Activated CD4-positive, CD25-positive, alpha-beta regulatory T cell (primary cell): ENCODE measurements around the gene DDX6.
"Not testable (repeated sequence)": the region's sequence is repeated elsewhere in the genome, so short reads cannot be mapped to it uniquely, and the experiment has no call there.

Experiments
- DNase-seq, 4 experiments: peaks; one replicate each; lab custom pipeline; 2025; lab: John Stamatoyannopoulos, UW

The DDX6 gene

DNA sequence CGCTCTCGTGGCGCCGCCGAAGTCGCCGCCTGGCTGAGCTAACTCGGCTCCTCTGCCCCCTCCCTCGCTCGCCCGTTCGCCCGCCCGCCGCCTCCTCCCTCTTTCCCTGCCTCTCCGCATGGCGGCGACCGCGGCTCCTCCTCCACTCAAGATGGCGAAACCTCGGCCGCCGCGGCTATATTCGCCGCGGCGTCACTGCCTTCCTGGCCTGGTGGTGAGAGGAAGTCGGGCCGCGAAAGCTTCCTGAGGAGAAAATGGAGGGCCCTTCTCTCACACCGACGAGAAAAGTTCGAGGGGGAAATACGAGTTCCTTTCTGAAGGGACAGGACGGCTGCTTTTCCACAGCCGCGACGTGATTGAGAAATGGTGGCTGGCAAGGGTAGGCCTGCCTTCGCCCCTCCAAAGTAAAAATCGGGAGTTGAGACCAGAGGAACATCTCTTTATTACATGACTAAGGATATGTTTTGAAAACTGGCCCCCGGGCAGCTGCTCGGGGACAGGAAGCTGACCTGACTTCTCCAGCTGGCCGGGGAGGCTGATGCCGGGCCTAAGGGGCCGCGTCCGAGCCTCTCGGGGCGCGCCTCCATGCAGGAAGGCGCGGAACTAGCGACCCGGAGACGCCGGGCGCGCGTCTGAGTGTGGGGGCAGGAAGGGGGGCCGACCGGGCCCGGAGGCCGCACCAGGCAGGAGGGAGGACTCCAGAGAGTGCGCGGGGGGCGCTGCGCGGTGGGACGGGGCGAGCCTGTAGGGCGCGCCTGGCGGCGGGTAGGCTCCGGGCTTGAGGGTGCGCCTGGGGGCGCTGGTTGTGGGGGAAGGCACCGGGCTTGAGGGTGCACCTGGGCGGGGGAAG is at the start of gene DDX6:
Gene DDX6 (minus strand): TSS at position 54 of the 850 bp plus-strand sequence. CDS start 4,913 bp downstream, outside the sequence.
- DNase-seq, result peak; percentile 82 to 90 (median 84)

DNA sequence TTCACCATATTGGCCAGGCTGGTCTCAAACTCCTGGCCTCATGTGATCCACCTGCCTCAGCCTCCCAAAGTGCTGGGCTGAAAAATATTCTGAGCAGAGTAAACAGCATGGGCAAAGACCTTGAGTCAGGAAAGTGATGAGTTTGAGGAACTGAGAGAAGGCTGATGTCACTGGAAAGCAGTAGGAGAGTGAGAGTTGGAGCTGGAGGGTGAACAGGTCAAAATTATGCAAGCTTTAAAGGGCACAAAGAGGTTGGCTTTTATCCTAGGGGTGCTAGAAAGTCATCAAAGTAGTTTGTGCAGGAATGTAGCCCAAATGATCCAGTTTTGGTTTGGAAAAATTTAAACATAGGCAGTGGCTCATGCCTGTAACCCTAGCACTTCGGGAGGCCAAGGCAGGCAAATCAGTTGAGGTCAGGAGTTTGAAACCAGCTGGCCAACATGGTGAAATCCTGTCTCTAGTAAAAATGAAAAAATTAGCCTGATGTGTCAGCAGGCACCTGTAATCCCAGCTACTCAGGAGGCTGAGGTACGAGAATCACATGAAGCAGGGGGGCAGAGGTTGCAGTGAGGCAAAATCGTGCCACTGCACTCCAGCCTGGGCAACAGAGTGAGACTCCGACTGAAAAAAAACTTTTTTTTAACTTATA is 48.1 kb upstream of the DDX6 start:
- no peak for DNase-seq

DNA sequence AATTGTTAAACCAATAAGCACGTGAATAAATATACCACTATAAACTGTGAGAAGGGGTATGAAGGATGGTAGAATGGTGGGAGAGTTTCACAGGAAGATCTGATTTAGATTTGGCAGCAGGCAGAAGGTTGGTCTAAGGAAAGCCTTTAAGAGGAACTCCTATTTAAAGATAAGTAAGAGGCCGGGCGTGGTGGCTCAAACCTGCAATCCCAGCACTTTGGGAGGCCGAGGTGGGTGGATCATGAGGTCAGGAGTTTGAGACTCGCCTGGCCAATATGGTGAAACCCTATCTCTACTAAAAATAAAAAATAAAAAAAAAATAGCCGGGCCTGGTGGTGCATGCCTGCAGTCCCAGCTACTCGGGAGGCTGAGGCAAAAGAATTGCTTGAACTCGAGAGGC is 46.9 kb upstream of the DDX6 start:
- no peak for DNase-seq

- DNase-seq, result no peak
These were observed 43.6 kb upstream of the DDX6 start for GRCh38 chr11:118834427-118835028.

DNA sequence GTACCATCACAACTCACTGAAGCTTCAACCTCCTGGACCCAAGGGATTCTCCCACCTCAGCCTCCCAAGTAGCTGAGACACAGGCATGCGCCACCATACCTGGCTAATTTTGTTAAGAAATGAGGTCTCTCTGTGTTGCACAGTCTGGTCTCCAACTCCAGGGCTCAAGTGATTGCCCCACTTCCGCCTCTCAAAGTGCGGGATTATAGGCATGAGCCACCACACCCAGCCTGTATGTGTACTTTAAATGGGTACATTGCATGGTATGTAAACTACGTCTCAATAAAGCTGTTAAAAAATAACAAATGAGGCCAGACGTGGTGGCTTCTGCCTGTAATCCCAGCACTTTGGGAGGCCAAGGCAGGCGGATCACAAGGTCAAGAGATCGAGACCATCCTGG is 36.2 kb upstream of the DDX6 start:
- no peak for DNase-seq

- DNase-seq, result not testable (repeated sequence)
These were observed 32.1 kb upstream of the DDX6 start for GRCh38 chr11:118822936-118823510.

- no peak for DNase-seq
These were observed 29.7 kb upstream of the DDX6 start for GRCh38 chr11:118820412-118821357.

DNA sequence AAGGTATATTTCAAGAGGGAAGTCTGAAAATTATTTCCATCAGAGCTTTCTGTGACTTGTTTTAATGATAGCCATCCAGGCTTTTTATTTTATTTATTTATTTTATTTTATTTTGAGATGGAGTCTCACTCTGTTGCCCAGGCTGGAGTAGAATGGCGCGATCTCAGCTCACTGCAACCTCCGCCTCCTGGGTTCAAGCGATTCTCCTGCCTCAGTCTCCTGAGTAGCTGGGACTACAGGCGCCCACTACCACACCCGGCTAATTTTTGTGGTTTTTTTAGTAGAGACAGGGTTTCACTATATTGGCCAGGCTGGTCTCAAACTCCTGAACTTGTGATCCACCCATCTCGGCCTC is 29.0 kb upstream of the DDX6 start:
- not testable (repeated sequence) for DNase-seq

DNA sequence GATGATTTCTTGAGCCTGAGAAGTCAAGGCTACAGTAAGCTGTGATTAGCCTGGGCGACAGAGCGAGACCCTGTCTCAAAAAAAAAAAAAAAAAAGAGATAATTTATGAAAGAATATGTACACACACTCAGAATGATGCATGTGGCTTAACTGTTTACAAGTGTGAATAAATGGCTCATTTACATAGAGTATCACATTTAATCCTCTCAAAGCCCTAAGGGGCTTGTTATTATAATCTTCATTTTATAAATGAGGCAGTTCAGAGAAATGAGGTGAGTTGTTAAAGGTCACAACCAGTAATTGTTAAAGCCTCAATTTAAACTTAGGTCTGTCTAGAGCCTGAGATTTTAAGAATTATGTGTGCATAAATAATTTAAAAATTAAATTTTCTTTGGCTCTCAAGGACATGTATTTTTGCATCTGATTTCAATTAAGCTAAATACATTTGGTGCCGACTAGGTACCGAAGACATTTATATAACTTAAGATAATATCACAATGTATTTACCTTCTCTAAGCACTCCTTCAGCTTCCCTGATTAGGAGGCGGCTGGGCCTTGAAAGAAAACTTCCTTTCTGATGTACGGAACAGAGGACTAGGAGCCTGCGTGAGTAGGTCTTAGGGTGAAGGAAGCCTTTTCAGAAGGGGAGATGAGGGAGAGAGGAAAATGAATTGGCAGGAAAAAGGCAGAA is 28.5 kb upstream of the DDX6 start:
- DNase-seq, result no peak

- no peak for DNase-seq
These were observed 27.2 kb upstream of the DDX6 start for GRCh38 chr11:118818130-118818529.

DNA sequence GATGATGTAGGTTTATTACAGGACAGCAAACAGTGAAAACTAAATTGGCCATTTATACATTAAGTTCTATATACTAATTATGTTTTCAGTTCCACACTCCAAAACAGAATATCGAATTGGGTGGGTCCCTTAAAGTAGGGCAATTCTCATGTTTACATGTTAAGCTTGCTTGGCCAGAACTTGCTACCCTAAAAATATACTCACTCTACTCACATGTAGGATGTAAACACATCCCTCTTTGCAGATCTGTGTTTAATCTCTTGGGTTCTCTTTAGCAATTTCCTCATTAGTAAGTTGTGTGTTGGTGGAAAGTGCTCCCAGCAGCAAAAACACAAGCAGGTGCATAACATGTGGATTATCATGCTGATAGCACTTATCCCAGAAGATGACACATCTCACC is 22.6 kb upstream of the DDX6 start:
- no peak for DNase-seq

GRCh38 chr11:118812485-118812884 is 21.5 kb upstream of the DDX6 start:
- no peak for DNase-seq

DNA sequence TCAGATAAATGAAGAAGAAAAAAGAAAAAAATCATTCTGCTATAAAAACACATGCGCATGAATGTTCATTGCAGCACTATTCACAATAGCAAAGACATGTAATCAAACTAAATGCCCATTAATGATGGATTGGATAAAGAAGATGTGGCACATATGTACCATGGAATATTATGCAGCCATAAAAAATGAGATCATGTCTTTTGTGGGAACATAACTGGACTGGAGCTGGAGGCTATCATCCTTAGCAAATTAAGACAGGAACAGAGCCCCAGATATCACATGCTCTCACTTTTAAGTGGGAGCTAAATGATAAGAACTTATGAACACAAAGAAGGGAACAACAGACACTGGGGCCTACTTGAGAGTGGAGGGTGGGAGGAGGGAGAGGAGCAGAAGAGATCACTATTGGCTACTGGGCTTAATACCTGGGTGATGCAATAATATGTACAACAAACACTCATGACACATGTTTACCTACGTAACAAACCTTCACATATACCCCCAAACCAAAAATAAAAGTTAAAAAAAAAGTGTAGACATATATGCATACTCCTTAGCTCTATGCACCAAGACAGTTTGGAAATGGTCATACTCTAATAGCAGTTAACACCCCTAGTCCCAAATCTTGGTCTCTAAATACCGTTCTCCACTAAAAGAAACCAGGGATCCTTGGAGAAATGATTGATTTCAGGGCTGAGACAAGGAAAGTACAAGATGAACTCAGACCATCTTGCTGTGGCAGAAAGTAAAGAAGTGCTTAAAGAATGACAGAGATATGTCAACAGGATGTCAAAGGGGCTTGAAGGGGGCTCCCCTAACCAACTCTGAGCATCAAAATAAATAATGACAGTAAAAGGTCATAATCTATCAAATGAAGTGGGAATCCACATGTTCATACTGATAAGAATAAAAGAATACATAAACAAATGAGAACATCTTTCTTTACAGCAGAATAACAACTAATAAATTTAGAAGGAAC is 17.1 kb upstream of the DDX6 start:
- DNase-seq, result no peak

DNA sequence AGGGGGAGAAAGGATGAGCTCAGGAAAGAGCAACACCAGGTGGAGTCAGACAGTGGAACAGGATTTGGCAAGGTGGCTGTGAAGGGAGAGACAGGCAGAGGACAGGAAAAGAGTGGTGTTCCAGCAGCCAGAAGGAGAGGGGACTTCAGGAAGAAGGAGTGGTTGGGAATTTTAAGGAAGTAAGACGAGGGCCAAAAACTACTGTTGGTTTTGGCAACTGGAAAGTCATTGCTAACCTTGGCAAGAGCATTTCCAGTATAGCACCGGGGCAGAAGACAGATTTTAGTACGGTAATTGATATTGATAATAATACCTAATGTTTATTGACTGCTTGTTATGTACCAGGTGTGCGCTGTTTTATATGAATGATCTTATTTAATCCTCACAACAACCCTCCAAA is 15.4 kb upstream of the DDX6 start:
- no peak for DNase-seq

DNA sequence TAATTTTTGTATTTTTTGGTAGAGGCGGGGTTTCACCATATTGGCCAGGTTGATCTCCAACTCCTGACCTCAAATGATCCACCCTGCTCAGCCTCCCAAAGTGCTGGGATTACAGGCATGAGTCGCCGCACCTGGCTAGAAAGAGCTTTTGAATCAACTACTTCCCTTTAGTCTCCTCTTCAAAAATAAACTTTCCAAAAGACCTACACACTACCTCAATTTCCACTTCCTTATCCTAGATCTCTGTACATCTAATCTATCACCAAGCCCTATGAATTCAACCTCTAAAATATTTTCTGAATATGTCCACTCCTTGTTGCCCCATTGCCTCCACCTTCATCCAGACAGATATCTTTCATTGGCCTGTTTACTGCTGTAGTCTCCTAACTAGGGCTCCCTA is 13.1 kb upstream of the DDX6 start:
- no peak for DNase-seq

- DNase-seq, result no peak
These were observed 8.4 kb upstream of the DDX6 start for GRCh38 chr11:118799372-118799771.

GRCh38 chr11:118797510-118797909 is 6.5 kb upstream of the DDX6 start:
- DNase-seq, result no peak

GRCh38 chr11:118792570-118793124 is 1.7 kb upstream of the DDX6 start:
- DNase-seq, result peak in 1 of 4 experiments; percentile 20

DNA sequence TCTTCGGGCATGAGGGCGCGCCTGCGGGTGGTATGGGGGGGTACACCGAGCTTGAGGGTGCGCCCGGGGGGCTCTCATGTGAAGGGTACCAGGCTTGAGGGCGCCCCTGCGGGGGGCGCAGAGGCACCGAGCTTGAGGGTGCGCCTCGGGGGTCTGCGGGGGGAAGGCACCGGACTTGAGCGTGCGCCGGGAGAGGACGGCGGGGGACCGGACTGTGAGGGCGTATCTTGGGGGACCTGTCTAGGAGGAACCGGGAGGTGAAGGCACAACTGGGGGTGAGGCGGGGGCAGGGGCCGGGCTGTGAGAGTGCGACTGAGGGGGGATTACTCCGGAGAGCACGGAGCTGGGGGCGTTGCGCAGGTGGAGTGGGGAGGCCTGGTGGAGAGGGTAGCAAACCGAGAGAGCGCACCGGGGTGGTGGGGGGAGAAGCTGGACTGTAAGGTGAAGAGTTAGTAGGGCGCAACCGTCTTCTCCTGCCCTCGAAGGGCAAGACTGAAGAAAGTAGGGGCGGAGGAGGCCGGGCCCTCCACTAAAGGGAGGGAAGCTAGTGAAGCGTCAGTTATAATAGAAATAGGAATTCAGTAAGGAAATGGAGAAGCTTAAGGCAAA is 1.1 kb upstream of the DDX6 start:
- peak in 2 of 4 experiments; percentile 9 to 13 for DNase-seq
